K562 (cell line): Measurements from ENCODE around the gene LRP1B. TPM values are rescaled to one million over a fixed set of nuclear protein-coding genes. Genes with fewer than 3 reads are reported as not detected.

Experiments
- ELF2 ChIP-seq: fragments of 250-450 bp; sonication (Bioruptor Pico); IDR thresholded peaks from 2 replicates; pipeline ENCODE4 v1.5.0; 2021; ENCODE audit warnings: mild to moderate bottlenecking
- GABPB1 ChIP-seq: sonication (generic); formaldehyde crosslinking; IDR thresholded peaks from 2 replicates; pipeline ENCODE4 v1.8.0; 2022; ENCODE audit warnings: mild to moderate bottlenecking, missing genetic modification reagents
- NR4A1 ChIP-seq, 2 experiments: fragments of 250-450 bp in 1 of 2; fragments of 450-650 bp in 1 of 2; sonication (Bioruptor Pico) in 1 of 2; IDR thresholded peaks; 2 replicates each; pipeline versions ENCODE4 v1.4.0 to v1.6.1; 2016 to 2020; ENCODE audit warnings: mild to moderate bottlenecking in 2 of 2, missing compliant biosample characterization in 1 of 2, missing genetic modification characterization in 1 of 2, moderate library complexity in 1 of 2
- RBM39 ChIP-seq: fragments of 200-400 bp; formaldehyde crosslinking; optimal IDR thresholded peaks from 2 replicates; pipeline ENCODE3; 2018; ENCODE audit warnings: low read depth, low read length
- SMAD1 ChIP-seq: fragments of 150-350 bp; IDR thresholded peaks from 2 replicates; pipeline ENCODE4 v1.6.1; 2014; ENCODE audit warnings: low read length, low read depth; ENCODE audit not compliant: partially characterized antibody
- ZBTB8A ChIP-seq: fragments of 450-650 bp; IDR thresholded peaks from 2 replicates; pipeline ENCODE4 v1.6.1; 2018; ENCODE audit warnings: mild to moderate bottlenecking, moderate library complexity; ENCODE audit not compliant: partially characterized antibody
- ZNF124 ChIP-seq: sonication (generic); formaldehyde crosslinking; IDR thresholded peaks from 2 replicates; pipeline ENCODE4 v1.8.1; 2022; ENCODE audit warnings: missing genetic modification reagents
- ZNF780A ChIP-seq: fragments of 250-450 bp; sonication (Bioruptor Pico); IDR thresholded peaks from 2 replicates; pipeline ENCODE4 v1.5.0; 2021; ENCODE audit warnings: mild to moderate bottlenecking
- polyA plus RNA-seq, 8 experiments: library from polyadenylated mRNA; depleted of rRNA in 4 of 8; stranded (reverse) in 5 of 8; unstranded in 3 of 8; fragments of >200 nt; fragmentation: Nextera tagmentation in 2 of 8; fragmentation: Illumina TruSeq in 1 of 8; extraction: Ambion mirVana in 2 of 8; extraction: Trizol in 1 of 8; gene quantifications; 2 replicates each; pipeline versions ENCODE4 v1.2.1 to v1.2.3, GENCODE V29; 2011 to 2014; ENCODE audit warnings: inconsistent platforms in 1 of 8, missing spikeins in 1 of 8
- total RNA-seq, 7 experiments: library from RNA; depleted of rRNA in 6 of 7; stranded (reverse); fragments of >200 nt in 6 of 7; fragmentation: Illumina TruSeq in 2 of 7; extraction: Trizol in 2 of 7; gene quantifications; 2 replicates each; pipeline versions ENCODE4 v1.2.1 to v1.2.3, GENCODE V29; 2011 to 2021; ENCODE audit warnings: low replicate concordance in 1 of 7
- TF ChIP-seq, protein P1 (sequence below): fragments of 200-800 bp; sonication (Bioruptor generic); IDR thresholded peaks from 2 replicates; pipeline ENCODE4 v1.6.1; 2016; ENCODE audit warnings: missing genetic modification characterization, missing compliant biosample characterization
- TF ChIP-seq, protein P2 (sequence below): fragments of 450-650 bp; formaldehyde crosslinking; IDR thresholded peaks from 2 replicates; pipeline ENCODE4 v1.4.0; 2020; ENCODE audit warnings: mild to moderate bottlenecking
- TF ChIP-seq, protein P3 (sequence below): fragments of 200-800 bp; sonication (Bioruptor generic); IDR thresholded peaks from 2 replicates; pipeline ENCODE4 v1.6.1; 2017; ENCODE audit warnings: missing genetic modification characterization, missing compliant biosample characterization

Gene LRP1B
- total and polyA plus RNA-seq, 9 of the 15 experiments (the other 6 are each of a cell fraction or from before 2014, with no cell fraction given), result not detected

DNA sequence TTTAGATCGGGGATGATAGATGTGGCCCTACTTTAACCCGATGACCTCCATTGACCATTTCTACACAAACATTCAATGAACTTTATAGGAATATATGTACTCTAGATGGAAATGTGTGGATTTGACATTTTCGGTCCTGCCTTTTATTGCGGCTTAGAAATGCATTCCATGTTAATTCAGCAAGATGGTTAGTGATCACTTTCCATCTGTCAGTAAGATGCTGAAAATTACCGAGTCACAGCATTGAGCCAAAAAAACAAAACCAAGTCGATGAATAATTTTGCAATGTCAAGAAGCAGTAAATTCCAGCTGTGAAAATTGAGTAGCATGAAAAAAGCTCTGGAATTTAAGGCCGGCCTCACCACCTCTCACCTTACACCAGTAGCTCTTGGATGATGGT is 1708.1 kb downstream of the LRP1B start (continued):
- TF ChIP-seq, protein P1, sequence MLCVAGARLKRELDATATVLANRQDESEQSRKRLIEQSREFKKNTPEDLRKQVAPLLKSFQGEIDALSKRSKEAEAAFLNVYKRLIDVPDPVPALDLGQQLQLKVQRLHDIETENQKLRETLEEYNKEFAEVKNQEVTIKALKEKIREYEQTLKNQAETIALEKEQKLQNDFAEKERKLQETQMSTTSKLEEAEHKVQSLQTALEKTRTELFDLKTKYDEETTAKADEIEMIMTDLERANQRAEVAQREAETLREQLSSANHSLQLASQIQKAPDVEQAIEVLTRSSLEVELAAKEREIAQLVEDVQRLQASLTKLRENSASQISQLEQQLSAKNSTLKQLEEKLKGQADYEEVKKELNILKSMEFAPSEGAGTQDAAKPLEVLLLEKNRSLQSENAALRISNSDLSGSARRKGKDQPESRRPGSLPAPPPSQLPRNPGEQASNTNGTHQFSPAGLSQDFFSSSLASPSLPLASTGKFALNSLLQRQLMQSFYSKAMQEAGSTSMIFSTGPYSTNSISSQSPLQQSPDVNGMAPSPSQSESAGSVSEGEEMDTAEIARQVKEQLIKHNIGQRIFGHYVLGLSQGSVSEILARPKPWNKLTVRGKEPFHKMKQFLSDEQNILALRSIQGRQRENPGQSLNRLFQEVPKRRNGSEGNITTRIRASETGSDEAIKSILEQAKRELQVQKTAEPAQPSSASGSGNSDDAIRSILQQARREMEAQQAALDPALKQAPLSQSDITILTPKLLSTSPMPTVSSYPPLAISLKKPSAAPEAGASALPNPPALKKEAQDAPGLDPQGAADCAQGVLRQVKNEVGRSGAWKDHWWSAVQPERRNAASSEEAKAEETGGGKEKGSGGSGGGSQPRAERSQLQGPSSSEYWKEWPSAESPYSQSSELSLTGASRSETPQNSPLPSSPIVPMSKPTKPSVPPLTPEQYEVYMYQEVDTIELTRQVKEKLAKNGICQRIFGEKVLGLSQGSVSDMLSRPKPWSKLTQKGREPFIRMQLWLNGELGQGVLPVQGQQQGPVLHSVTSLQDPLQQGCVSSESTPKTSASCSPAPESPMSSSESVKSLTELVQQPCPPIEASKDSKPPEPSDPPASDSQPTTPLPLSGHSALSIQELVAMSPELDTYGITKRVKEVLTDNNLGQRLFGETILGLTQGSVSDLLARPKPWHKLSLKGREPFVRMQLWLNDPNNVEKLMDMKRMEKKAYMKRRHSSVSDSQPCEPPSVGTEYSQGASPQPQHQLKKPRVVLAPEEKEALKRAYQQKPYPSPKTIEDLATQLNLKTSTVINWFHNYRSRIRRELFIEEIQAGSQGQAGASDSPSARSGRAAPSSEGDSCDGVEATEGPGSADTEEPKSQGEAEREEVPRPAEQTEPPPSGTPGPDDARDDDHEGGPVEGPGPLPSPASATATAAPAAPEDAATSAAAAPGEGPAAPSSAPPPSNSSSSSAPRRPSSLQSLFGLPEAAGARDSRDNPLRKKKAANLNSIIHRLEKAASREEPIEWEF (CRISPR knock-in tag), result no peak
- TF ChIP-seq, protein P2, sequence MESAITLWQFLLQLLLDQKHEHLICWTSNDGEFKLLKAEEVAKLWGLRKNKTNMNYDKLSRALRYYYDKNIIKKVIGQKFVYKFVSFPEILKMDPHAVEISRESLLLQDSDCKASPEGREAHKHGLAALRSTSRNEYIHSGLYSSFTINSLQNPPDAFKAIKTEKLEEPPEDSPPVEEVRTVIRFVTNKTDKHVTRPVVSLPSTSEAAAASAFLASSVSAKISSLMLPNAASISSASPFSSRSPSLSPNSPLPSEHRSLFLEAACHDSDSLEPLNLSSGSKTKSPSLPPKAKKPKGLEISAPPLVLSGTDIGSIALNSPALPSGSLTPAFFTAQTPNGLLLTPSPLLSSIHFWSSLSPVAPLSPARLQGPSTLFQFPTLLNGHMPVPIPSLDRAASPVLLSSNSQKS, result no peak
- TF ChIP-seq ZNF124 (CRISPR knock-in tag) (no peak), ELF2 (no peak), ZNF780A (CRISPR knock-in tag) (no peak), RBM39 (no peak), ZBTB8A (no peak), GABPB1 (CRISPR knock-in tag) (no peak), NR4A1 (CRISPR knock-in tag; IDR thresholded peaks at IDR 0.05) (no peak), NR4A1 (tag; IDR thresholded peaks at IDR 0.05) (no peak), SMAD1 (no peak)
- TF ChIP-seq, protein P3, sequence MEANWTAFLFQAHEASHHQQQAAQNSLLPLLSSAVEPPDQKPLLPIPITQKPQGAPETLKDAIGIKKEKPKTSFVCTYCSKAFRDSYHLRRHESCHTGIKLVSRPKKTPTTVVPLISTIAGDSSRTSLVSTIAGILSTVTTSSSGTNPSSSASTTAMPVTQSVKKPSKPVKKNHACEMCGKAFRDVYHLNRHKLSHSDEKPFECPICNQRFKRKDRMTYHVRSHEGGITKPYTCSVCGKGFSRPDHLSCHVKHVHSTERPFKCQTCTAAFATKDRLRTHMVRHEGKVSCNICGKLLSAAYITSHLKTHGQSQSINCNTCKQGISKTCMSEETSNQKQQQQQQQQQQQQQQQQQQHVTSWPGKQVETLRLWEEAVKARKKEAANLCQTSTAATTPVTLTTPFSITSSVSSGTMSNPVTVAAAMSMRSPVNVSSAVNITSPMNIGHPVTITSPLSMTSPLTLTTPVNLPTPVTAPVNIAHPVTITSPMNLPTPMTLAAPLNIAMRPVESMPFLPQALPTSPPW (CRISPR knock-in tag), result no peak
- TF ChIP-seq, all 486 proteins: peak for 0
